K562 (cell line): ENCODE measurements around the gene KIF26B. TPM values are rescaled to one million over a fixed set of nuclear protein-coding genes. Genes with fewer than 3 reads are reported as not detected.

Source experiments
- ATAC-seq: fragments of 200-7000 bp; cut with Tn5 transposase; 3 replicates; pipeline ENCODE4 v1.9.1; 2020; ENCODE audit warnings: moderate library complexity
- BruUV-seq: library from RNA; stranded (reverse); fragments of 400-500 nt; replicated peaks from 2 replicates; lab custom pipeline; 2021; lab: Mats Ljungman, UMichigan
- CTCF ChIA-PET: fragments of 300-600 bp; formaldehyde crosslinking; extraction: SDS; loops from one replicate; lab custom pipeline; 2021; ENCODE audit warnings: low intra/inter-chr PET ratio; lab: Yijun Ruan, JAX
- POLR2A ChIA-PET: fragments of 300-600, 350-650 bp; sonication (Branson Sonifier 250); formaldehyde crosslinking; extraction: SDS; loops from one replicate; lab custom pipeline; 2021; ENCODE audit warnings: antibody characterized with exemption, inconsistent platforms; lab: Yijun Ruan, JAX
- DNase-seq, 4 experiments: peaks; one replicate each; pipeline versions ENCODE4 v3.0.0 to v3.0.0-alpha.2; 2011 to 2018; ENCODE audit warnings: low spot score in 3 of 4, mixed read lengths in 3 of 4; ENCODE audit errors: extremely low read depth in 1 of 4
- FAIRE-seq: peaks from 2 replicates; lab custom pipeline; 2011; peaks lifted over from hg19 to GRCh38; lab: Jason Lieb, UNC
- H2AFZ ChIP-seq: 2 replicates; pipeline ENCODE4 v1.6.0; 2011; ENCODE audit warnings: low read depth, low read length, control low read depth, inconsistent platforms
- H3K27ac ChIP-seq: fragments of 200-600 bp; 3 replicates; pipeline ENCODE4 v1.8.0; 2011; ENCODE audit warnings: low read depth, mild to moderate bottlenecking, control low read depth, inconsistent platforms, low read length, moderate library complexity, mixed read lengths; ENCODE audit errors: extremely low read depth
- H3K27me3 ChIP-seq, 2 experiments: fragments of 300-600 bp in 1 of 2; 2 replicates in 1 of 2; 3 replicates in 1 of 2; pipeline versions ENCODE4 v1.6.0 to v1.8.0; 2011; ENCODE audit warnings: inconsistent platforms in 2 of 2, low read length in 2 of 2, mild to moderate bottlenecking in 1 of 2, mixed read lengths in 1 of 2, moderate library complexity in 1 of 2; ENCODE audit not compliant: control insufficient read depth in 2 of 2, insufficient read depth in 2 of 2
- H3K36me3 ChIP-seq: fragments of 300-600 bp; 3 replicates; pipeline ENCODE4 v1.8.0; 2011; ENCODE audit warnings: mild to moderate bottlenecking, low read length, inconsistent platforms; ENCODE audit not compliant: control insufficient read depth, insufficient read depth
- H3K4me1 ChIP-seq, 2 experiments: fragments of 200-600 bp in 1 of 2; replicated peaks in 1 of 2; 2 replicates in 1 of 2; 3 replicates in 1 of 2; pipeline versions ENCODE4 v1.5.1 to v1.8.0; 2011; ENCODE audit warnings: inconsistent platforms in 2 of 2, low read length in 2 of 2, mild to moderate bottlenecking in 1 of 2, mixed read lengths in 1 of 2, moderate library complexity in 1 of 2; ENCODE audit not compliant: control insufficient read depth in 2 of 2, insufficient read depth in 2 of 2
- H3K4me2 ChIP-seq: 2 replicates; pipeline ENCODE4 v1.6.1; 2011; ENCODE audit warnings: low read length, control low read depth, inconsistent platforms, mixed read lengths; ENCODE audit not compliant: insufficient read depth
- H3K4me3 ChIP-seq: fragments of 200-600 bp; sonication (generic), shearing (Covaris generic); 2 replicates; pipeline ENCODE4 v1.5.1; 2016; ENCODE audit warnings: control low read depth, inconsistent platforms
- H3K79me2 ChIP-seq: fragments of 200-600 bp; 3 replicates; pipeline ENCODE4 v1.8.0; 2011; ENCODE audit warnings: low read length, inconsistent platforms; ENCODE audit not compliant: control insufficient read depth, insufficient read depth
- H3K9ac ChIP-seq, 2 experiments: 2 replicates each; pipeline versions ENCODE4 v1.6.0 to v1.6.1; 2011; ENCODE audit warnings: low read depth in 2 of 2, low read length in 2 of 2, control low read depth in 1 of 2, inconsistent platforms in 1 of 2, mild to moderate bottlenecking in 1 of 2, mixed read lengths in 1 of 2; ENCODE audit not compliant: insufficient read depth in 1 of 2
- H3K9me1 ChIP-seq: one replicate; pipeline ENCODE4 v1.6.0; 2011; ENCODE audit warnings: inconsistent platforms, mild to moderate bottlenecking, low read length, moderate library complexity; ENCODE audit not compliant: control insufficient read depth, insufficient read depth
- H3K9me3 ChIP-seq: replicated peaks from 2 replicates; pipeline ENCODE4 v1.5.1; 2011; ENCODE audit warnings: low read depth, low read length, inconsistent platforms; ENCODE audit not compliant: control insufficient read depth, insufficient read depth
- H4K20me1 ChIP-seq: replicated peaks from 2 replicates; pipeline ENCODE4 v1.6.1; 2011; ENCODE audit warnings: low read length, inconsistent platforms, mixed read lengths; ENCODE audit not compliant: control insufficient read depth, insufficient read depth
- ARID2 ChIP-seq: fragments of 450-650 bp; IDR thresholded peaks from 2 replicates; pipeline ENCODE4 v1.6.1; 2017; ENCODE audit warnings: antibody characterized with exemption, mild to moderate bottlenecking
- CBX3 ChIP-seq, 2 experiments: IDR thresholded peaks; 1 replicate in 1 of 2; 2 replicates in 1 of 2; pipeline ENCODE4 v1.6.1; 2012; ENCODE audit warnings: inconsistent platforms in 2 of 2, low read length in 2 of 2, borderline replicate concordance in 1 of 2, control low read depth in 1 of 2
- HEY1 ChIP-seq: fragments of 250-450 bp; sonication (Bioruptor Pico); IDR thresholded peaks from 2 replicates; pipeline ENCODE4 v1.5.0; 2020; ENCODE audit warnings: mild to moderate bottlenecking, moderate library complexity, borderline replicate concordance
- HMG20B ChIP-seq: fragments of 250-450 bp; sonication (Bioruptor Pico); IDR thresholded peaks from 2 replicates; pipeline ENCODE4 v1.5.0; 2021; ENCODE audit warnings: mild to moderate bottlenecking
- HNRNPLL ChIP-seq: fragments of 200-400 bp; formaldehyde crosslinking; IDR thresholded peaks from 2 replicates; pipeline ENCODE4 v1.6.1; 2017; ENCODE audit warnings: low read length, low read depth, mild to moderate bottlenecking; ENCODE audit not compliant: poor library complexity, severe bottlenecking
- KLF1 ChIP-seq: fragments of 450-650 bp; IDR thresholded peaks from 2 replicates; pipeline ENCODE4 v1.6.1; 2016; ENCODE audit warnings: missing genetic modification characterization, missing compliant biosample characterization
- NFATC3 ChIP-seq: fragments of 450-650 bp; IDR thresholded peaks from 2 replicates; pipeline ENCODE4 v1.6.1; 2017; ENCODE audit warnings: mild to moderate bottlenecking
- NONO ChIP-seq, 2 experiments: fragments of 200-400 bp in 1 of 2; fragments of 450-650 bp in 1 of 2; formaldehyde crosslinking in 1 of 2; IDR thresholded peaks; 2 replicates each; pipeline ENCODE4 v1.6.1; 2017; ENCODE audit warnings: low read depth in 2 of 2, mild to moderate bottlenecking in 2 of 2, moderate library complexity in 2 of 2, low read length in 1 of 2
- PRPF4 ChIP-seq: fragments of 200-400 bp; formaldehyde crosslinking; IDR thresholded peaks from one replicate; pipeline ENCODE4 v1.6.1; 2017; ENCODE audit warnings: low read length, low read depth, mild to moderate bottlenecking; ENCODE audit not compliant: insufficient read depth, poor library complexity, severe bottlenecking
- RAD51 ChIP-seq: fragments of 450-650 bp; IDR thresholded peaks from 2 replicates; pipeline ENCODE4 v1.7.1; 2016; ENCODE audit warnings: low read depth, mild to moderate bottlenecking, borderline replicate concordance
- TRIM24 ChIP-seq, 2 experiments: fragments of 450-650 bp; IDR thresholded peaks; 2 replicates each; pipeline ENCODE4 v1.6.1; 2016
- ZBTB9 ChIP-seq: fragments of 450-650 bp; formaldehyde crosslinking; IDR thresholded peaks from 2 replicates; pipeline ENCODE4 v1.4.0; 2020; ENCODE audit warnings: mild to moderate bottlenecking, moderate library complexity
- ZNF551 ChIP-seq: fragments of 250-450 bp; sonication (Bioruptor Pico); IDR thresholded peaks from 2 replicates; pipeline ENCODE4 v1.5.0; 2021; ENCODE audit warnings: mild to moderate bottlenecking, moderate library complexity
- ZNF668 ChIP-seq: fragments of 250-450 bp; sonication (Bioruptor Pico); IDR thresholded peaks from 2 replicates; pipeline ENCODE4 v1.8.0; 2022; ENCODE audit warnings: mild to moderate bottlenecking, inconsistent platforms
- ZNF717 ChIP-seq: fragments of 250-450 bp; sonication (Bioruptor Pico); IDR thresholded peaks from 2 replicates; pipeline ENCODE4 v1.5.0; 2021
- WGBS: fragments of 100-300 bp; shearing (Covaris generic); methylation state at CpG from one replicate; pipeline ENCODE4 v1.1.6; 2016; ENCODE audit warnings: low coverage, mixed read lengths; ENCODE audit not compliant: insufficient coverage; ENCODE audit errors: missing lambda C conversion rate; 5-methylcytosine and 5-hydroxymethylcytosine counted together
- in situ Hi-C: fragments of 300-500 bp; cut with MboI; formaldehyde crosslinking; loops from 4 replicates; pipeline ENCODE4 v1.15.0; 2018; ENCODE audit warnings: inconsistent platforms, mixed read lengths
- intact Hi-C: fragments of 100-400 bp; cut with micrococcal nuclease; formaldehyde crosslinking; loops from 2 replicates; pipeline ENCODE4 v1.14.2; 2022
- polyA plus RNA-seq, 8 experiments: library from polyadenylated mRNA; depleted of rRNA in 4 of 8; stranded (reverse) in 5 of 8; unstranded in 3 of 8; fragments of >200 nt; fragmentation: Nextera tagmentation in 2 of 8; fragmentation: Illumina TruSeq in 1 of 8; extraction: Ambion mirVana in 2 of 8; extraction: Trizol in 1 of 8; gene quantifications; 2 replicates each; pipeline versions ENCODE4 v1.2.1 to v1.2.3, GENCODE V29; 2011 to 2014; ENCODE audit warnings: inconsistent platforms in 1 of 8, missing spikeins in 1 of 8
- total RNA-seq, 7 experiments: library from RNA; depleted of rRNA in 6 of 7; stranded (reverse); fragments of >200 nt in 6 of 7; fragmentation: Illumina TruSeq in 2 of 7; extraction: Trizol in 2 of 7; gene quantifications; 2 replicates each; pipeline versions ENCODE4 v1.2.1 to v1.2.3, GENCODE V29; 2011 to 2021; ENCODE audit warnings: low replicate concordance in 1 of 7

The KIF26B gene
- total and polyA plus RNA-seq, 9 of the 15 experiments (the other 6 are each of a cell fraction or from before 2014, with no cell fraction given), result 0.02 to 0.08 (median 0.03) TPM; not detected in 6

- Histone ChIP-seq H3K36me3 (no peaks in the 10 kb centered on the region), H2AFZ (no peak overlapping the region), H3K4me1 (no peaks in the 10 kb centered on the region), H3K27me3 (peaks cover 26 to 27% of the 10 kb centered on the region in 2 experiments), H3K79me2 (no peaks in the 10 kb centered on the region), H3K9me1 (no peaks in the 10 kb centered on the region), H3K4me2 (no peak overlapping the region), H4K20me1 (no peaks in the 10 kb centered on the region), H3K9me3 (0 out of 2 replicates have a peak, but pooled peaks cover 2% of the 10 kb centered on the region), H3K4me3 (no peak overlapping the region), H3K27ac (no peak overlapping the region), H3K9ac (no peak overlapping the region)
- DNase-seq (no peak), FAIRE-seq (no peak), ATAC-seq (no peak)
- in situ Hi-C loops (no loop called here), intact Hi-C loops (no loop called here)
- no TSS peak for BruUV-seq
- ChIA-PET CTCF (no interaction called here), POLR2A (no interaction called here)
- under 1% methylated on average over 9 of the region's 9 CpGs for WGBS
- TF ChIP-seq KLF1 (tag) (no peak), ZNF551 (no peak), CBX3 (IDR thresholded peaks at IDR 0.05; ENCODE audit: borderline replicate concordance in 1 of 2, low read length in 2 of 2) (no peak), NONO (IDR thresholded peaks at IDR 0.05; ENCODE audit: low read depth in 2 of 2, low read length in 1 of 2) (no peak), NFATC3 (no peak), ARID2 (no peak), ZNF668 (CRISPR knock-in tag) (no peak), RAD51 (no peak), TRIM24 (IDR thresholded peaks at IDR 0.05) (no peak), ZBTB9 (CRISPR knock-in tag) (no peak), HNRNPLL (no peak), HMG20B (CRISPR knock-in tag) (no peak), ZNF717 (CRISPR knock-in tag) (no peak), PRPF4 (no peak), HEY1 (CRISPR knock-in tag) (no peak)
Measured at GRCh38 chr1:245645894-245646293, 491.1 kb downstream of the KIF26B start.
